Karpas-422 (cell line): ENCODE results near the gene SIL1. TPM values are rescaled to one million over a fixed set of nuclear protein-coding genes. Genes with fewer than 3 reads are reported as not detected.

Experiments used
- DNase-seq: peaks from one replicate; pipeline ENCODE4 v3.0.0-alpha.2; 2015
- H2AFZ ChIP-seq: fragments of 200-600 bp; sonication (generic); 2 replicates; pipeline ENCODE4 v1.6.1; 2014; ENCODE audit warnings: antibody characterized with exemption, low read length, mixed read lengths
- H3K27ac ChIP-seq: fragments of 200-600 bp; sonication (generic); 2 replicates; pipeline ENCODE4 v1.5.1; 2014; ENCODE audit warnings: mild to moderate bottlenecking, low read length, moderate library complexity
- H3K27me3 ChIP-seq: fragments of 200-600 bp; sonication (generic); 2 replicates; pipeline ENCODE4 v1.6.1; 2014; ENCODE audit warnings: low read length, mixed read lengths
- H3K36me3 ChIP-seq: fragments of 200-600 bp; sonication (generic); 2 replicates; pipeline ENCODE4 v1.6.1; 2014; ENCODE audit warnings: low read length, mixed read lengths; ENCODE audit not compliant: insufficient read depth
- H3K4me1 ChIP-seq: fragments of 200-600 bp; sonication (generic); 2 replicates; pipeline ENCODE4 v1.6.1; 2014; ENCODE audit warnings: mild to moderate bottlenecking, low read length, mixed read lengths
- H3K4me2 ChIP-seq: fragments of 200-600 bp; sonication (generic); 2 replicates; pipeline ENCODE4 v1.6.1; 2014; ENCODE audit warnings: low read length, low read depth, mild to moderate bottlenecking; ENCODE audit not compliant: poor library complexity, severe bottlenecking
- H3K4me3 ChIP-seq: fragments of 200-600 bp; sonication (generic); 2 replicates; pipeline ENCODE4 v1.5.1; 2014; ENCODE audit warnings: mild to moderate bottlenecking, antibody characterized with exemption, low read length, mixed read lengths
- H3K79me2 ChIP-seq: fragments of 200-600 bp; sonication (generic); 2 replicates; pipeline ENCODE4 v1.6.1; 2014; ENCODE audit warnings: mild to moderate bottlenecking, low read length, mixed read lengths
- H3K9ac ChIP-seq: fragments of 200-600 bp; sonication (generic); 2 replicates; pipeline ENCODE4 v1.6.0; 2014; ENCODE audit warnings: low read length
- H3K9me2 ChIP-seq: fragments of 200-600 bp; sonication (generic), shearing (Covaris generic); replicated peaks from 2 replicates; pipeline ENCODE4 v1.6.0; 2014; ENCODE audit warnings: mild to moderate bottlenecking, low read length, moderate library complexity; ENCODE audit not compliant: insufficient read depth
- H3K9me3 ChIP-seq: fragments of 300-700, 200-600 bp; sonication (generic); 2 replicates; pipeline ENCODE4 v1.6.1; 2014; ENCODE audit warnings: low read length, mixed read lengths
- H4K20me1 ChIP-seq: fragments of 200-600 bp; sonication (generic); 2 replicates; pipeline ENCODE4 v1.6.1; 2014; ENCODE audit warnings: mild to moderate bottlenecking, antibody characterized with exemption, low read length, low read depth; ENCODE audit not compliant: insufficient read depth
- total RNA-seq: library from RNA; depleted of rRNA; stranded (reverse); fragments of >200 nt; shearing (Covaris generic); gene quantifications from 2 replicates; pipeline ENCODE4 v1.2.3, GENCODE V29; 2014; ENCODE audit warnings: low replicate concordance

The SIL1 gene
- total RNA-seq, 1 experiment from 2014 or later: 10.7 TPM

GRCh38 chr5:138947780-138948179, 250.4 kb downstream of the SIL1 start:
- no peaks in the 10 kb centered on the region for H3K27me3 ChIP-seq
- no peaks in the 10 kb centered on the region for H3K9me3 ChIP-seq

GRCh38 chr5:138946831-138947560, 251.2 kb downstream of the SIL1 start:
- H3K79me2 ChIP-seq: no peaks in the 10 kb centered on the region
- H3K9ac ChIP-seq: no peak overlapping the region
- no peaks in the 10 kb centered on the region for H3K4me1 ChIP-seq
- H3K4me2 ChIP-seq: no peak overlapping the region
- DNase-seq: no peak
- H3K9me2 ChIP-seq: no peaks in the 10 kb centered on the region
- H2AFZ ChIP-seq: no peak overlapping the region
- no peaks in the 10 kb centered on the region for H3K9me3 ChIP-seq
- no peaks in the 10 kb centered on the region for H3K36me3 ChIP-seq
- H3K4me3 ChIP-seq: no peak overlapping the region
- H4K20me1 ChIP-seq: 0 out of 2 replicates have a peak, but pooled peaks cover under 1% of the 10 kb centered on the region
- no peaks in the 10 kb centered on the region for H3K27me3 ChIP-seq
- H3K27ac ChIP-seq: no peak overlapping the region

More at GRCh38 chr5:138947780-138948179, 250.4 kb downstream of the SIL1 start:
- Histone ChIP-seq H3K9ac (no peak overlapping the region), H3K36me3 (no peaks in the 10 kb centered on the region), H3K4me2 (no peak overlapping the region), H3K4me1 (no peaks in the 10 kb centered on the region), H4K20me1 (0 out of 2 replicates have a peak, but pooled peaks cover 2% of the 10 kb centered on the region), H3K27ac (no peak overlapping the region), H3K4me3 (no peak overlapping the region), H3K9me2 (no peaks in the 10 kb centered on the region), H2AFZ (no peak overlapping the region), H3K79me2 (no peaks in the 10 kb centered on the region)
- DNase-seq: no peak

GRCh38 chr5:138946241-138946623, 251.9 kb downstream of the SIL1 start:
- Histone ChIP-seq H3K9me3 (no peaks in the 10 kb centered on the region), H3K4me2 (no peak overlapping the region), H4K20me1 (no peaks in the 10 kb centered on the region), H3K79me2 (no peaks in the 10 kb centered on the region), H3K4me3 (no peak overlapping the region), H3K27ac (no peak overlapping the region), H2AFZ (no peak overlapping the region), H3K4me1 (no peaks in the 10 kb centered on the region), H3K9me2 (no peaks in the 10 kb centered on the region), H3K9ac (no peak overlapping the region), H3K27me3 (no peaks in the 10 kb centered on the region), H3K36me3 (no peaks in the 10 kb centered on the region)
- no peak for DNase-seq

- Histone ChIP-seq H3K9ac (no peak overlapping the region), H3K27ac (no peak overlapping the region), H3K4me2 (no peak overlapping the region), H3K4me1 (no peaks in the 10 kb centered on the region), H3K9me3 (no peaks in the 10 kb centered on the region), H3K36me3 (no peaks in the 10 kb centered on the region), H2AFZ (no peak overlapping the region), H3K9me2 (no peaks in the 10 kb centered on the region), H3K27me3 (no peaks in the 10 kb centered on the region), H3K4me3 (no peak overlapping the region), H4K20me1 (no peaks in the 10 kb centered on the region), H3K79me2 (no peaks in the 10 kb centered on the region)
- DNase-seq: no peak
These were observed 252.5 kb downstream of the SIL1 start for GRCh38 chr5:138945421-138946240.

- Histone ChIP-seq H3K79me2 (no peaks in the 10 kb centered on the region), H2AFZ (no peak overlapping the region), H3K9ac (no peak overlapping the region), H3K9me2 (no peaks in the 10 kb centered on the region), H3K4me2 (no peak overlapping the region), H3K36me3 (no peaks in the 10 kb centered on the region), H3K9me3 (no peaks in the 10 kb centered on the region), H3K27ac (no peak overlapping the region), H3K27me3 (no peaks in the 10 kb centered on the region), H3K4me1 (no peaks in the 10 kb centered on the region), H3K4me3 (no peak overlapping the region), H4K20me1 (no peaks in the 10 kb centered on the region)
- no peak for DNase-seq
These were observed 253.4 kb downstream of the SIL1 start for GRCh38 chr5:138944527-138945322.

GRCh38 chr5:138943599-138944173, 254.5 kb downstream of the SIL1 start:
- H3K4me3 ChIP-seq: no peak overlapping the region
- H3K4me1 ChIP-seq: no peaks in the 10 kb centered on the region
- no peaks in the 10 kb centered on the region for H3K9me2 ChIP-seq
- H4K20me1 ChIP-seq: no peaks in the 10 kb centered on the region
- no peak overlapping the region for H3K9ac ChIP-seq
- no peaks in the 10 kb centered on the region for H3K36me3 ChIP-seq
- DNase-seq: no peak
- H2AFZ ChIP-seq: no peak overlapping the region
- H3K27me3 ChIP-seq: no peaks in the 10 kb centered on the region
- no peak overlapping the region for H3K4me2 ChIP-seq
- no peaks in the 10 kb centered on the region for H3K79me2 ChIP-seq
- H3K27ac ChIP-seq: no peak overlapping the region
- H3K9me3 ChIP-seq: no peaks in the 10 kb centered on the region

GRCh38 chr5:138942861-138943260, 255.3 kb downstream of the SIL1 start:
- Histone ChIP-seq H2AFZ (no peak overlapping the region), H3K79me2 (no peaks in the 10 kb centered on the region), H3K9ac (no peak overlapping the region), H3K9me2 (no peaks in the 10 kb centered on the region), H3K36me3 (no peaks in the 10 kb centered on the region), H3K4me3 (no peak overlapping the region), H3K27ac (no peak overlapping the region), H3K27me3 (no peaks in the 10 kb centered on the region), H3K4me1 (no peaks in the 10 kb centered on the region), H3K9me3 (no peaks in the 10 kb centered on the region), H3K4me2 (no peak overlapping the region), H4K20me1 (no peaks in the 10 kb centered on the region)
- DNase-seq: no peak
